ENCODE data around the gene CALML3. TPM values are rescaled to one million over a fixed set of nuclear protein-coding genes. Genes with fewer than 3 reads are reported as not detected.

The CALML3 gene
- total and polyA plus RNA-seq, 2 of the 8 experiments (the other 6 are each of a cell fraction or from before 2014, with no cell fraction given) = not detected

DNA sequence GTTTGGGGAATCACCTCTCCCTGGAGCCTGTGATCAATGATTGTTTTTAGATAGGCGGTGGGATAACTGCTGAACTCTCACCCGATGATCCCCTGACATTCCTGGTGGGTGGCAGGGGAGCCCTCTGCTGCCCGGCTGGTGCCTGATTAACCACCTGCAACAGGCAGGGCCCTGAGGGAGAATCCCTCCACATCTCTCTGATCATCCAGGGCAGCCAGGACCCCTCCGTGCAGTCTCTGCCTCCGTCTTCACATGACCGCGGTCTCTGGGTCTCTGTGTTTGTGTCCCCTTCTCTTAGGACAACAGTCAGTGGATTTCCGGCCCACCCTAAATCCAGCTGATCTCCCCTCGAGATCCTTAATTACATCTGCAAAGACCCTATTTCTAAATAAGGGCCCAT, 42.7 kb upstream of the CALML3 start:
- no peak overlapping the region for H2BK20ac ChIP-seq (ENCODE audit: low read length)
- H3K27me3 ChIP-seq (replicated peaks in 1 of 4; ENCODE audit: control insufficient read depth in 3 of 4, extremely low read depth in 1 of 4, insufficient read depth in 3 of 4, low read length in 3 of 4) = no peaks in the 10 kb centered on the region
- no peak overlapping the region for H4K91ac ChIP-seq (replicated peaks; ENCODE audit: insufficient read length, low read length)
- H2BK120ac ChIP-seq (replicated peaks; ENCODE audit: low read depth, low read length) = no peak overlapping the region
- peak overlapping the region; percentile 72; the same call in 1 of the 2 replicates for H2BK15ac ChIP-seq (ENCODE audit: low read length)
- H2BK12ac ChIP-seq (ENCODE audit: low read depth, low read length) = peak overlapping the region; percentile 39; the same call in 1 of the 2 replicates
- H3K27ac ChIP-seq (ENCODE audit: low read depth, low read length) = no peak overlapping the region
- H3K79me2 ChIP-seq (ENCODE audit: control insufficient read depth in 1 of 2, insufficient read depth in 2 of 2, low read length in 2 of 2) = no peaks in the 10 kb centered on the region
- no peak overlapping the region for H2AFZ ChIP-seq (ENCODE audit: low read length)
- H3K9ac ChIP-seq (replicated peaks in 1 of 4; ENCODE audit: extremely low read depth in 1 of 4, low read depth in 3 of 4, low read length in 3 of 4) = no peak overlapping the region
- no peak overlapping the region for H3K4me3 ChIP-seq (ENCODE audit: extremely low read depth in 1 of 4, insufficient read depth in 2 of 4, low read depth in 3 of 4, low read length in 4 of 4)
- no peak overlapping the region for H3K18ac ChIP-seq (ENCODE audit: extremely low read depth, low read length)
- CTCF ChIA-PET (ENCODE audit: partially characterized antibody) = no interaction called here
- no peaks in the 10 kb centered on the region for H3K23me2 ChIP-seq (ENCODE audit: low read depth, low read length)
- no peak overlapping the region for H3K56ac ChIP-seq (replicated peaks; ENCODE audit: insufficient read length, low read depth, low read length)
- DNase-seq (ENCODE audit: low read depth in 1 of 2, low spot score in 2 of 2) = no peak
- no peaks in the 10 kb centered on the region for H3K9me3 ChIP-seq (ENCODE audit: insufficient read depth in 2 of 2, low read depth in 1 of 2, low read length in 1 of 2)
- H4K5ac ChIP-seq (ENCODE audit: insufficient read length, low read depth, low read length) = no peak overlapping the region
- no peak overlapping the region for H3K4me2 ChIP-seq (ENCODE audit: insufficient read depth in 1 of 2, low read depth in 2 of 2, low read length in 2 of 2)
- POLR2A ChIA-PET (ENCODE audit: partially characterized antibody) = no interaction called here
- peaks cover 2 to 17% (median 8%) of the 10 kb centered on the region in 4 experiments for H3K4me1 ChIP-seq (replicated peaks in 1 of 4; ENCODE audit: control insufficient read depth in 3 of 4, insufficient read depth in 4 of 4, low read length in 3 of 4)
- H3K79me1 ChIP-seq (ENCODE audit: low read depth, low read length) = no peaks in the 10 kb centered on the region
- H4K8ac ChIP-seq (ENCODE audit: extremely low read depth, insufficient read depth, low read length) = no peak overlapping the region; the same call in 1 of the 2 replicates
- H3K4ac ChIP-seq (replicated peaks; ENCODE audit: insufficient read length, low read depth, low read length) = no peak overlapping the region
- H2AK5ac ChIP-seq (ENCODE audit: low read depth, low read length) = peak overlapping the region; percentile 4; the same call in 1 of the 2 replicates
- FAIRE-seq = no peak
- H3K36me3 ChIP-seq (ENCODE audit: control insufficient read depth in 2 of 4, insufficient read depth in 4 of 4, low read length in 3 of 4) = no peaks in the 10 kb centered on the region
- no peaks in the 10 kb centered on the region for H4K20me1 ChIP-seq (replicated peaks in 1 of 2; ENCODE audit: control insufficient read depth in 1 of 2, insufficient read depth in 2 of 2, low read length in 2 of 2)
- no peak overlapping the region for H3K23ac ChIP-seq (ENCODE audit: insufficient read length)
- WGBS, 2 experiments (ENCODE audit: extremely low coverage in 1 of 2, insufficient coverage in 1 of 2, insufficient read length in 1 of 2, insufficient replicate concordance in 2 of 2, low coverage in 1 of 2, low lambda C conversion rate in 2 of 2, missing lambda C conversion rate in 1 of 2) = 87% methylated on average over 9 of the region's 9 CpGs; no CpG with 5 or more reads in 1 of the 2 experiments
- H3K14ac ChIP-seq (ENCODE audit: insufficient read length) = no peak overlapping the region
- no peak overlapping the region; the same call in 1 of the 2 replicates for H2BK5ac ChIP-seq (ENCODE audit: low read depth, low read length)
- no peak for TF ChIP-seq POU5F1 (IDR thresholded peaks at IDR 0.05; ENCODE audit: low read depth, low read length)
- no peak for TF ChIP-seq RNF2 (IDR thresholded peaks at IDR 0.05; ENCODE audit: borderline replicate concordance, low read depth, low read length, missing control alignments, poor library complexity, severe bottlenecking)
- TF ChIP-seq SAP30 (IDR thresholded peaks at IDR 0.05; ENCODE audit: insufficient read depth, insufficient replicate concordance, low read length) = no peak
- TF ChIP-seq, protein P1, sequence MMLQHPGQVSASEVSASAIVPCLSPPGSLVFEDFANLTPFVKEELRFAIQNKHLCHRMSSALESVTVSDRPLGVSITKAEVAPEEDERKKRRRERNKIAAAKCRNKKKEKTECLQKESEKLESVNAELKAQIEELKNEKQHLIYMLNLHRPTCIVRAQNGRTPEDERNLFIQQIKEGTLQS (IDR thresholded peaks at IDR 0.05; ENCODE audit: insufficient read depth, low read depth, low read length) = no peak
- TF ChIP-seq HDAC6 (IDR thresholded peaks at IDR 0.05; ENCODE audit: low read depth, low read length) = no peak
- TF ChIP-seq EZH2 (IDR thresholded peaks at IDR 0.05; ENCODE audit: low read depth, low read length, severe bottlenecking) = no peak
- no peak for TF ChIP-seq YY1 (IDR thresholded peaks at IDR 0.05; ENCODE audit: low read depth, low read length)
- TF ChIP-seq KDM5A (IDR thresholded peaks at IDR 0.05; ENCODE audit: low read length) = no peak
- TF ChIP-seq, protein P2, sequence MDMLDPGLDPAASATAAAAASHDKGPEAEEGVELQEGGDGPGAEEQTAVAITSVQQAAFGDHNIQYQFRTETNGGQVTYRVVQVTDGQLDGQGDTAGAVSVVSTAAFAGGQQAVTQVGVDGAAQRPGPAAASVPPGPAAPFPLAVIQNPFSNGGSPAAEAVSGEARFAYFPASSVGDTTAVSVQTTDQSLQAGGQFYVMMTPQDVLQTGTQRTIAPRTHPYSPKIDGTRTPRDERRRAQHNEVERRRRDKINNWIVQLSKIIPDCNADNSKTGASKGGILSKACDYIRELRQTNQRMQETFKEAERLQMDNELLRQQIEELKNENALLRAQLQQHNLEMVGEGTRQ (IDR thresholded peaks at IDR 0.05; ENCODE audit: low read length) = no peak
- TF ChIP-seq TAF7 (optimal IDR thresholded peaks at IDR 0.05; ENCODE audit: borderline replicate concordance, low read depth, low read length) = no peak
- no peak for TF ChIP-seq KDM1A (IDR thresholded peaks at IDR 0.05; ENCODE audit: borderline replicate concordance, low read length)
- no peak for TF ChIP-seq TBP (IDR thresholded peaks at IDR 0.05; ENCODE audit: low read depth, low read length)

Data from H1 (cell line).